Lower leg skin (tissue), 4 donors: ENCODE results near the gene SYVN1. TPM values are rescaled to one million over a fixed set of nuclear protein-coding genes. Genes with fewer than 3 reads are reported as not detected.

Source experiments
- DNase-seq, 2 donors: peaks; one replicate each; pipeline ENCODE4 v3.0.0-alpha.2; 2019; ENCODE audit warnings: low spot score in 2 of 2
- H3K4me3 ChIP-seq: fragments of 200-600 bp; sonication (generic); 2 replicates; pipeline ENCODE4 v1.5.1; 2017; ENCODE audit warnings: mild to moderate bottlenecking, low read depth; ENCODE audit not compliant: poor library complexity, severe bottlenecking
- CTCF ChIP-seq, 3 donors: fragments of 450-650 bp; IDR thresholded peaks; one replicate each; pipeline ENCODE4 v1.5.1; 2016; ENCODE audit warnings: antibody characterized with exemption in 3 of 3, mild to moderate bottlenecking in 3 of 3, moderate library complexity in 2 of 3
- POLR2A ChIP-seq, 2 donors: fragments of 450-650 bp; IDR thresholded peaks; one replicate each; pipeline ENCODE4 v1.6.1; 2016 to 2017; ENCODE audit warnings: antibody characterized with exemption in 2 of 2, mild to moderate bottlenecking in 1 of 2, moderate library complexity in 1 of 2
- WGBS, 2 donors: methylation state at CpG; one replicate each; pipeline ENCODE4 v1.1.5; 2018; 5-methylcytosine and 5-hydroxymethylcytosine counted together
- intact Hi-C: fragments of 100-400 bp; cut with DNase I; formaldehyde crosslinking; loops from one replicate; pipeline ENCODE4 v1.15.0; 2023; ENCODE audit warnings: low total_unique reads
- total RNA-seq, 4 donors: library from RNA; depleted of rRNA; stranded (reverse); fragments of >200 nt; gene quantifications; one replicate each; pipeline ENCODE4 v1.1.0, GENCODE V29; 2016

The SYVN1 gene
- total RNA-seq, 4 donors from 2014 or later, result 21.9 to 60.3 (median 47.8) TPM

GRCh38 chr11:65114538-65115171 is 19.7 kb downstream of the SYVN1 start:
- 86 to 95% methylated on average over 9 to 10 of the region's 11 CpGs for WGBS, 2 donors
- no peak overlapping the region for H3K4me3 ChIP-seq
- intact Hi-C loops, result loop anchor here (5.0 kb wide), 1 partner anchor 267 kb away; no protein-coding TSS in a partner anchor
- TF ChIP-seq POLR2A (IDR thresholded peaks at IDR 0.05), result no peak
- TF ChIP-seq CTCF (IDR thresholded peaks at IDR 0.05), result no peak
- DNase-seq, result no peak

- no peak for DNase-seq
- 71 to 78% methylated on average over 6 of the region's 6 CpGs for WGBS, 2 donors
- TF ChIP-seq CTCF (IDR thresholded peaks at IDR 0.05) (no peak), POLR2A (IDR thresholded peaks at IDR 0.05) (no peak)
- H3K4me3 ChIP-seq, result no peak overlapping the region
- intact Hi-C loops, result loop anchor here (5.0 kb wide), 1 partner anchor 267 kb away; no protein-coding TSS in a partner anchor
Measured at GRCh38 chr11:65113839-65114238, 20.5 kb downstream of the SYVN1 start.

- WGBS, 2 donors, result 9 to 12% methylated on average over 14 of the region's 14 CpGs
- intact Hi-C loops, result loop anchor here (5.0 kb wide), 1 partner anchor 266 kb away; no protein-coding TSS in a partner anchor
- H3K4me3 ChIP-seq, result no peak overlapping the region
- TF ChIP-seq POLR2A (IDR thresholded peaks at IDR 0.05), result no peak
- no peak for TF ChIP-seq CTCF (IDR thresholded peaks at IDR 0.05)
- DNase-seq, result no peak
Measured at GRCh38 chr11:65113361-65113756, 21.0 kb downstream of the SYVN1 start.

- TF ChIP-seq CTCF (IDR thresholded peaks at IDR 0.05) (peak in 1 of 3 donors; percentile 24), POLR2A (IDR thresholded peaks at IDR 0.05) (no peak)
- no peak for DNase-seq
- H3K4me3 ChIP-seq, result no peak overlapping the region
- intact Hi-C loops, result loop anchor here (5.0 kb wide), 1 partner anchor 265 kb away; no protein-coding TSS in a partner anchor
- WGBS, 2 donors, result 1 to 2% methylated on average over 34 to 50 of the region's 57 CpGs
Measured at GRCh38 chr11:65112546-65113360, 21.6 kb downstream of the SYVN1 start.

GRCh38 chr11:65111744-65112545 is 22.4 kb downstream of the SYVN1 start, which contains the start of gene TM7SF2:
TSS of gene TM7SF2 (plus strand) at chr11:65111872. CDS start at chr11:65112016, 144 bp downstream.
- WGBS, 2 donors, result 1 to 2% methylated on average over 48 to 49 of the region's 64 CpGs
- peak within 1 kb of the TSS; percentile 7 for H3K4me3 ChIP-seq
- intact Hi-C loops, result loop anchor here (5.0 kb wide), 1 partner anchor 265 kb away; no protein-coding TSS in a partner anchor
- DNase-seq, result peak; percentile 92 to 99
- TF ChIP-seq POLR2A (IDR thresholded peaks at IDR 0.05), result no peak
- no peak for TF ChIP-seq CTCF (IDR thresholded peaks at IDR 0.05)
